ENCODE results near the gene YIPF2. TPM values are rescaled to one million over a fixed set of nuclear protein-coding genes. Genes with fewer than 3 reads are reported as not detected.
"Not testable (repeated sequence)": the region's sequence is repeated elsewhere in the genome, so short reads cannot be mapped to it uniquely, and the experiment has no call there.

Gene YIPF2
- total and polyA plus RNA-seq, 2 of the 4 experiments (the other 2 are of a cell fraction): 61.5 to 78.0 TPM

DNA sequence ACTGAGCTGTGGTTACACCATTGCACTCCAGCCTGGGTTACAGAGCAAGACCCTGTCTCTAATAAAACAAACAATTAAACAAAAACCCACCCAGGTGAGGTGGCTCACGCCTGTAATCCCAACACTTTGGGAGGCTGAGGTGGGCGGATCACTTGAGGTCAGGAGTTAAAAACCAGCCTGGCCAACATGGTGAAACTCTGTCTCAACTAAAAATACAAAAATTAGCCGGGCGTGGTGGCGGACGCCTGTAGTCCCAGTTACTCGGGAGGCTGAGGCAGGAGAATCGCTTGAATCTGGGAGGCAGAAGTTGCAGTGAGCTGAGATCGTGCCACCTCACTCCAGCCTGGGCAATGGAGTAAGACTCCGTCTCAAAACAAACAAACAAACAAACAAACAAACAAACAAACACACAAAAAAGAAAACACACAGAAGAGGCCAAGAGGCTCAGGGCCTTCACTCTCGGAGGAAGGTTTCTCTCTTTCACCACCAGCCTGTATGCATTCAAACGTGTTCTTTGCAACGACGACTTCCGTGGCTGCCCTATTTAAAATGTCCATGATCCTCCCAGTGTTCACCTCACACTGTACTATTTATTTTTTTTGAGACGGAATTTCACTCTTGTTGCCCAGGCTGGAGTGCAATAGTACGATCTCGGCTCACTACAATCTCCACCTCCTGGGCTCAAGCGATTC, 31.0 kb upstream of the YIPF2 start:
- H3K9me1 ChIP-seq (ENCODE audit: insufficient read depth, low read length): peaks cover 13% of the 10 kb centered on the region; the same call in 1 of the 2 replicates
- ATAC-seq (ENCODE audit: low read depth); H2AK9ac ChIP-seq (replicated peaks; ENCODE audit: low read depth, low read length, poor library complexity); H3K9me3 ChIP-seq (ENCODE audit: control insufficient read depth, insufficient read depth, low read length); H3K36me3 ChIP-seq (ENCODE audit: control insufficient read depth, insufficient read depth, low read length); H4K91ac ChIP-seq (ENCODE audit: insufficient read depth, low read depth, low read length); H3K18ac ChIP-seq (ENCODE audit: low read depth, low read length); H3K23ac ChIP-seq (ENCODE audit: low read depth, low read length); H3K27me3 ChIP-seq (ENCODE audit: control insufficient read depth, insufficient read depth, low read length); BruUV-seq (replicated peaks); H2BK5ac ChIP-seq (ENCODE audit: low read depth, low read length, poor library complexity, severe bottlenecking); H4K5ac ChIP-seq (ENCODE audit: low read depth, low read length); H2BK120ac ChIP-seq (ENCODE audit: low read depth, low read length); H3K4ac ChIP-seq (ENCODE audit: low read depth, low read length); H2AFZ ChIP-seq (replicated peaks; ENCODE audit: low read length, poor library complexity); dilution Hi-C loops (cut with HindIII; ENCODE audit: low sequenced_read_pairs, unreplicated experiment); H3K14ac ChIP-seq (replicated peaks; ENCODE audit: low read depth, low read length); in situ Hi-C loops (cut with MboI; ENCODE audit: low sequenced_read_pairs); H3K56ac ChIP-seq (ENCODE audit: extremely low read depth, insufficient read depth, low read length); POLR2A ChIA-PET (ENCODE audit: unreplicated experiment); H2BK20ac ChIP-seq (ENCODE audit: low read depth, low read length); H3K9ac ChIP-seq (ENCODE audit: low read depth, low read length); H3K4me1 ChIP-seq (ENCODE audit: control insufficient read depth, insufficient read depth, low read length); H3K27ac ChIP-seq (ENCODE audit: insufficient read depth, low read length); CTCF ChIA-PET; DNase-seq; H3K4me3 ChIP-seq (ENCODE audit: insufficient read depth, low read depth, low read length); H2BK15ac ChIP-seq (ENCODE audit: low read depth, low read length); H3K4me2 ChIP-seq (ENCODE audit: low read depth, low read length); intact Hi-C loops (cut with micrococcal nuclease): not testable (repeated sequence)
- H4K8ac ChIP-seq (ENCODE audit: low read depth in 2 of 2, low read length in 2 of 2): peak overlapping the region; percentile 11 to 91; a peak in 1 of 4 replicates
- H3K79me1 ChIP-seq (ENCODE audit: low read depth in 1 of 2, low read length in 2 of 2): peaks cover 4 to 44% of the 10 kb centered on the region in 2 experiments; a peak in 3 of 4 replicates
- 94% methylated on average over 12 of the region's 19 CpGs; no CpG with 5 or more reads in 1 of the 2 experiments for WGBS, 2 experiments (ENCODE audit: extremely low coverage in 2 of 2, insufficient read length in 1 of 2)
- peaks cover 24% of the 10 kb centered on the region for H4K20me1 ChIP-seq (ENCODE audit: insufficient read depth, low read length)
- H2AK5ac ChIP-seq (ENCODE audit: low read depth, low read length): 0 out of 2 replicates have a peak overlapping the region, but pooled peaks have one; percentile 51
